Transverse colon (tissue), 4 donors: ENCODE measurements around the gene P2RY2.

Experiments used
- EP300 ChIP-seq: sonication (generic); formaldehyde crosslinking; IDR thresholded peaks from one replicate; pipeline ENCODE4 v1.6.1; 2017; ENCODE audit warnings: antibody characterized with exemption, low read depth
- POLR2A ChIP-seq: fragments of 450-650 bp; IDR thresholded peaks from one replicate; pipeline ENCODE4 v1.6.1; 2016; ENCODE audit warnings: antibody characterized with exemption, mild to moderate bottlenecking, moderate library complexity
- POLR2AphosphoS5 ChIP-seq, 3 donors: sonication (generic); formaldehyde crosslinking; IDR thresholded peaks; one replicate each; pipeline ENCODE4 v1.6.1; 2016; ENCODE audit warnings: antibody characterized with exemption in 3 of 3
- TF ChIP-seq, protein P1 (sequence below), 5 experiments: fragments of 200-600 bp in 3 of 5; fragments of 450-650 bp in 2 of 5; sonication (generic) in 3 of 5; IDR thresholded peaks; 1 replicate in 2 of 5; 2 replicates in 3 of 5; pipeline ENCODE4 v1.5.1; 2016 to 2017; ENCODE audit warnings: antibody characterized with exemption in 5 of 5, inconsistent platforms in 3 of 5, mild to moderate bottlenecking in 2 of 5, moderate library complexity in 1 of 5

DNA sequence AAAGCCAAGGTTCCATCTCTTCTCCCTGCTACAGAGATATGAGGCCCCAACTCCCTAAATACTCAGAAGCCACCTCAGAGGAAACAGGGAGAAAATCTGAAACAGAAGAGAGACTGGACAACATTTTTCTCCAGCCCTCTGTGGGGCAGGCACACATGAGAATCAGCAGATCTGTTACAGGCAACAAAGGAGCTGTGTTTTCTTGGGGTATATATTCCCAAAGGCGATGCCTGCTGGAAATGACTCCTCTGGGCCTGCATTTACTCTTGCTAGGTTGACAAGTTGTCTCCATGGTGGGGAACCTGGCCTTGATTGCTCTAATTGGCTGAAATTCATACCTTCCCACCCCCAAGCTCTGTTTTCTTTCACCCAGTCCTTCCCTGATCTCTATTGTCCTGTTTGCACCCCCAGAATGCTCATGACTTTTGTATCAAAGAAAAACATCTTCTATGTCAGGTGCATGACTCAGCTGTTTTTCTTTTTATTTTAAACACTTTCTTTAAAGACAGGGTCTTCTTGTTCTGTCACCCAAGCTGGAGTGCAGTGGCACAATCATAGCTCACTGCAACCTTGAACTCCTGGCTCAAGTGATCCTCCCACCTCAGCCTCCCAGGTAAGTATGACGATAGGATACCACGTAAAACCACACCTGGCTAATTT lies 30.6 kb downstream of the P2RY2 start:
- TF ChIP-seq, protein P1, sequence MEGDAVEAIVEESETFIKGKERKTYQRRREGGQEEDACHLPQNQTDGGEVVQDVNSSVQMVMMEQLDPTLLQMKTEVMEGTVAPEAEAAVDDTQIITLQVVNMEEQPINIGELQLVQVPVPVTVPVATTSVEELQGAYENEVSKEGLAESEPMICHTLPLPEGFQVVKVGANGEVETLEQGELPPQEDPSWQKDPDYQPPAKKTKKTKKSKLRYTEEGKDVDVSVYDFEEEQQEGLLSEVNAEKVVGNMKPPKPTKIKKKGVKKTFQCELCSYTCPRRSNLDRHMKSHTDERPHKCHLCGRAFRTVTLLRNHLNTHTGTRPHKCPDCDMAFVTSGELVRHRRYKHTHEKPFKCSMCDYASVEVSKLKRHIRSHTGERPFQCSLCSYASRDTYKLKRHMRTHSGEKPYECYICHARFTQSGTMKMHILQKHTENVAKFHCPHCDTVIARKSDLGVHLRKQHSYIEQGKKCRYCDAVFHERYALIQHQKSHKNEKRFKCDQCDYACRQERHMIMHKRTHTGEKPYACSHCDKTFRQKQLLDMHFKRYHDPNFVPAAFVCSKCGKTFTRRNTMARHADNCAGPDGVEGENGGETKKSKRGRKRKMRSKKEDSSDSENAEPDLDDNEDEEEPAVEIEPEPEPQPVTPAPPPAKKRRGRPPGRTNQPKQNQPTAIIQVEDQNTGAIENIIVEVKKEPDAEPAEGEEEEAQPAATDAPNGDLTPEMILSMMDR (IDR thresholded peaks at IDR 0.05) = no peak
- TF ChIP-seq POLR2AphosphoS5 (IDR thresholded peaks at IDR 0.05) (no peak), POLR2A (no peak), EP300 (no peak)
